ENCODE results near the gene CUEDC1.

CUEDC1 gene

DNA sequence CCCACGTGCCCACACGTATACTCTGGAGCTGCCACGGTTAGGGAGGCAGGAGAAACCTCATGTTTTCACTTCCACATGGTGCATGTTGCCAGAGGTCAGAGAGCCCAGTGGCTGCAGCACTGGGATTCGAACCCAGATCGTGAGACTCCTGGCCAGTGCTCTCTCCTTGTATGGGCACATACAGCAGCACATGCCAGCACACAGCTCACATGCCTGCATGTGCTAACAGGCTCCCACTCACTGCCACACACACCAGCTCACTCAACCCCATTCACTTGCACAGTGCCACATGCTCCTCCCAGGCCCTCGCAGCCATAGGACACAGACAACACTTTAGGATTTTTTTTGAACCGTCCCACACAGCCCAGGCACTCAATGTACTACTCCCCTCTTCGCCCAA lies 55.8 kb downstream of the CUEDC1 start:
- TF ChIP-seq, protein P1, sequence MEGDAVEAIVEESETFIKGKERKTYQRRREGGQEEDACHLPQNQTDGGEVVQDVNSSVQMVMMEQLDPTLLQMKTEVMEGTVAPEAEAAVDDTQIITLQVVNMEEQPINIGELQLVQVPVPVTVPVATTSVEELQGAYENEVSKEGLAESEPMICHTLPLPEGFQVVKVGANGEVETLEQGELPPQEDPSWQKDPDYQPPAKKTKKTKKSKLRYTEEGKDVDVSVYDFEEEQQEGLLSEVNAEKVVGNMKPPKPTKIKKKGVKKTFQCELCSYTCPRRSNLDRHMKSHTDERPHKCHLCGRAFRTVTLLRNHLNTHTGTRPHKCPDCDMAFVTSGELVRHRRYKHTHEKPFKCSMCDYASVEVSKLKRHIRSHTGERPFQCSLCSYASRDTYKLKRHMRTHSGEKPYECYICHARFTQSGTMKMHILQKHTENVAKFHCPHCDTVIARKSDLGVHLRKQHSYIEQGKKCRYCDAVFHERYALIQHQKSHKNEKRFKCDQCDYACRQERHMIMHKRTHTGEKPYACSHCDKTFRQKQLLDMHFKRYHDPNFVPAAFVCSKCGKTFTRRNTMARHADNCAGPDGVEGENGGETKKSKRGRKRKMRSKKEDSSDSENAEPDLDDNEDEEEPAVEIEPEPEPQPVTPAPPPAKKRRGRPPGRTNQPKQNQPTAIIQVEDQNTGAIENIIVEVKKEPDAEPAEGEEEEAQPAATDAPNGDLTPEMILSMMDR (IDR thresholded peaks at IDR 0.05): no peak
- Histone ChIP-seq H3K4me2 (ENCODE audit: low read length) (no peak overlapping the region), H3K9ac (no peak overlapping the region)

DNA sequence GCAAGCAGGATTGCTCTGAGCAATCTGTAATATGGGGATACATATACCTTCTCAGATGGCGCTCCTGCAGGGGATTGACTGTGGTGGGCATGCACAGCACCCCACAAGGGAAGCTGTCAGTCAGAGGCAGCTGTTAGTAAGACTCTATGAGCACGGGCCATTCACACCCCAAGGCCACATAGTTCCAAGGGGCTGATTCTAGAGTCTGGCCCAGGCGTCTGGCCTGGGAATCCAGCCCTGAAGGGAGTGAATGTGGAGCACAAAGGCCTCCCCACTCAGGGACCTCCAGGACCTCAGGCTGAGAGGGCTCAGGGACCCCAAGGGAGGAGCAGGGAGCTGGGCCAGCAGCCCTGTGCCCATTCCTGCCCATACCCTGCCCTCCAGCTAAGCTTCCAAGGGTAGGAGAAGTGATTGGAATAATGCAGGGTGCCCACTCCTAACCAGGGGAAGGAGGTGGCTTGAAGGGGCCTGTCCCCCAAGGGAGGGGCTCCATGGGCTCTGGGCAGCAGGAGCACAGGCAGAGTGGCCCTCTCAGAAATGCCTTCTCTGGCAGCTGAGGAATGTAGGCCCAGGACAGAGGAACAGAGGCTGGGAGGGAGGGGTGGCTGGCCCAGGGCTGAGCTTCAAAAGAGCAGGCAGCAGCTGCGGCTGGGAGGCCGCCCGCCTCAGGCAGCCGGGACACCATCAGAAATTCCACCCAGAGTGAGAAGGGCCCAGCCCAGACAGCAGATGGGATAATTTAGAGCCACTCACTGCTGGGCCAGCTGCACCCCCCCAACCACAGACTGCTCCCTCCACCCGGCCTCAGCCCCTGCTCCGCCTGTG lies 56.5 kb downstream of the CUEDC1 start:
- Histone ChIP-seq H3K9ac (no peak overlapping the region), H3K79me2 (peaks cover 2% of the 10 kb centered on the region), H3K36me3 (ENCODE audit: control insufficient read depth, insufficient read depth, low read length) (no peaks in the 10 kb centered on the region), H3K4me2 (ENCODE audit: low read length) (no peak overlapping the region), H3K27ac (no peak overlapping the region), H3K9me3 (ENCODE audit: control insufficient read depth, low read length) (no peaks in the 10 kb centered on the region), H3K27me3 (ENCODE audit: control insufficient read depth, insufficient read depth, low read length) (no peaks in the 10 kb centered on the region), H2AFZ (no peak overlapping the region), H3K4me3 (ENCODE audit: low read depth, low read length) (no peak overlapping the region), H3K4me1 (no peaks in the 10 kb centered on the region)
- TF ChIP-seq, protein P1 (IDR thresholded peaks at IDR 0.05): no peak

More for the DNA sequence above, 55.8 kb downstream of the CUEDC1 start:
- H3K36me3 ChIP-seq (ENCODE audit: control insufficient read depth, insufficient read depth, low read length): no peaks in the 10 kb centered on the region
- H3K9me3 ChIP-seq (ENCODE audit: control insufficient read depth, low read length): no peaks in the 10 kb centered on the region
- no peak overlapping the region for H3K27ac ChIP-seq
- H3K4me1 ChIP-seq: no peaks in the 10 kb centered on the region
- no peak overlapping the region for H3K4me3 ChIP-seq (ENCODE audit: low read depth, low read length)
- H3K79me2 ChIP-seq: peaks cover 2% of the 10 kb centered on the region
- H2AFZ ChIP-seq: no peak overlapping the region
- no peaks in the 10 kb centered on the region for H3K27me3 ChIP-seq (ENCODE audit: control insufficient read depth, insufficient read depth, low read length)

DNA sequence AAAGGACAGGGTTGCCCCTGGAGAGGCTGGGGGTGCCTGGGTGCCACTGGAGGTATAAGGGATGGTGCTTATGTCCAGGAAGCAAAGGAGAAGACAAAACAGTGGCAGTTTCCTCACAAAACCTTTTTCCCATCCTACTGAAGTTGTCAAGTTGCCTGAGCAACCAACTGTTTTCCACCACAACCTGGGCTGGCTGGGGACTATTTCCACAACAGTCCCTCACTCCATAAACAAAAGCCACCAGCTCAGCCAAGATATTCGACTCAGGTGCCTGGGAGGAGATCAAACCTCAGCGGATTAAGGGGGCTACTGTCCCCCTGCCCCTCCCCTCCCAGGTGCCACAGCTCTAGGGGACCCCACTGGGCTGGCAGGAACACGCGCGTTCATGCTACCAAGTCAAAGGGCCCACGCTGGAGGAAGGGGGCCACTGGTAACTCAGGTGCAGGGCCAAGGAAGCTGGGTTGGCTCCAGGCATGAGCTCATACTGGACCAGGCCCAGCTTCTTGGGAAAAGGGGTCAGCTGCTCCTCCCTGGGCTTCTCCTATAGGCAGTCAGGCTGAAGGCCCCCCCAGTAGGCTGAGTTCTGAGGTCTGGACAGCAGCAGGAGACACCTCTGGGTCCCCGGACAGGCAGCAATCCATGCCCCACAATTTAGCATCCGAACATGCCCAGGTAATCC lies 59.7 kb downstream of the CUEDC1 start:
- H3K36me3 ChIP-seq (ENCODE audit: control insufficient read depth, insufficient read depth, low read length): no peaks in the 10 kb centered on the region
- H3K4me2 ChIP-seq (ENCODE audit: low read length): no peak overlapping the region
- no peak overlapping the region for H3K4me3 ChIP-seq (ENCODE audit: low read depth, low read length)
- no peaks in the 10 kb centered on the region for H3K27me3 ChIP-seq (ENCODE audit: control insufficient read depth, insufficient read depth, low read length)
- no peak overlapping the region for H2AFZ ChIP-seq
- TF ChIP-seq, protein P1 (IDR thresholded peaks at IDR 0.05): no peak
- no peaks in the 10 kb centered on the region for H3K9me3 ChIP-seq (ENCODE audit: control insufficient read depth, low read length)
- H3K79me2 ChIP-seq: no peaks in the 10 kb centered on the region
- peaks cover 7% of the 10 kb centered on the region for H3K4me1 ChIP-seq
- H3K9ac ChIP-seq: no peak overlapping the region
- no peak overlapping the region for H3K27ac ChIP-seq

DNA sequence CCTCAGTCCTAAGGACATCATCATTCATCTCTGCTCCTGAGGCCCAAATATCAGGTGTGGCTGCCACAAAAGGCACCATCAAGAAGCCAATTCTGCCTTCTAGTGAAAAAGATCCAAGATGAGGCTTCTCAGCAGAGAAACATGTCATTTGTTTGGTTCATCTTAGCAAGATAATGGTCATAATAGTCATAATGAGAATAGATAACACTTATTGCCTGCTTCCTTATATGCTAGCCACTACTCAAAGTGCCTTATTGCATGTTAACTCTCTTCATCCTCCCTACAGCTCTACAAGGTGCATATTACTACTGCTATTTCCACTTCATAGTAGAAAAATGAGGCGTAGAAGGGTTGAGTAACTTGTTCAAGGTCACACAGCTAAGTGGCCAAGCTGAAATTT lies 60.4 kb downstream of the CUEDC1 start:
- Histone ChIP-seq H3K79me2 (no peaks in the 10 kb centered on the region), H2AFZ (no peak overlapping the region), H3K4me1 (peaks cover 14% of the 10 kb centered on the region), H3K4me2 (ENCODE audit: low read length) (no peak overlapping the region), H3K9ac (no peak overlapping the region), H3K9me3 (ENCODE audit: control insufficient read depth, low read length) (no peaks in the 10 kb centered on the region), H3K4me3 (ENCODE audit: low read depth, low read length) (no peak overlapping the region), H3K36me3 (ENCODE audit: control insufficient read depth, insufficient read depth, low read length) (no peaks in the 10 kb centered on the region), H3K27me3 (ENCODE audit: control insufficient read depth, insufficient read depth, low read length) (no peaks in the 10 kb centered on the region), H3K27ac (no peak overlapping the region)
- TF ChIP-seq, protein P1 (IDR thresholded peaks at IDR 0.05): no peak

All from parathyroid adenoma (tissue), 2 donors.